Erythroblast (primary cell): ENCODE results near the gene CCDC33.
A peak's percentile ranks its signal among the peaks of the same experiment; 100 is the strongest.

ENCODE experiments used
- DNase-seq, 2 experiments: peaks; one replicate each; lab custom pipeline; 2025; lab: John Stamatoyannopoulos, UW
- GATA1 ChIP-seq: IDR thresholded peaks from 2 replicates; pipeline ENCODE4 v1.6.1; 2011; ENCODE audit warnings: low read depth, mild to moderate bottlenecking, control low read depth, low read length, moderate library complexity
- POLR2A ChIP-seq: IDR thresholded peaks from 2 replicates; pipeline ENCODE4 v1.6.1; 2011; ENCODE audit warnings: mild to moderate bottlenecking, low read length

The CCDC33 gene

DNA sequence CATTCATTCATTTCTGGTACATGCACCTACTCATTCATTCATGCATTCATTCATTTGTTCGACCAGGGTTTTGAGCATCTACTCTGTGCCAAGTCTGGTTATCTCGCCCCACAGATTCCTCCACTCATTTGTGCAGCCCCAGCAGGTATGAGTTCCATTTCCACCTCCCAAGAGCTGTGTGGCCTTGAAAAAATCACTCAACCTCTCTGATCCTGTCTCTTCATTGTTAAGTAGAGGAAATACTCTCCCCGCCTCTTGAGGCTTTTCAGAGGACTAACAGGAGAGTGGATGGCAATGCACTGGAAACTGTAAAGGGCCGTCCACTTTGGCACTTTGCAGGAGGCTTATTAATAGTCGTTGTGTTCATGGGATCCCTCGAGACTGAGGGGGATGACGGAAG, 69.6 kb downstream of the CCDC33 start:
- no peak for TF ChIP-seq GATA1
- no peak for TF ChIP-seq POLR2A
- no peak for DNase-seq

DNA sequence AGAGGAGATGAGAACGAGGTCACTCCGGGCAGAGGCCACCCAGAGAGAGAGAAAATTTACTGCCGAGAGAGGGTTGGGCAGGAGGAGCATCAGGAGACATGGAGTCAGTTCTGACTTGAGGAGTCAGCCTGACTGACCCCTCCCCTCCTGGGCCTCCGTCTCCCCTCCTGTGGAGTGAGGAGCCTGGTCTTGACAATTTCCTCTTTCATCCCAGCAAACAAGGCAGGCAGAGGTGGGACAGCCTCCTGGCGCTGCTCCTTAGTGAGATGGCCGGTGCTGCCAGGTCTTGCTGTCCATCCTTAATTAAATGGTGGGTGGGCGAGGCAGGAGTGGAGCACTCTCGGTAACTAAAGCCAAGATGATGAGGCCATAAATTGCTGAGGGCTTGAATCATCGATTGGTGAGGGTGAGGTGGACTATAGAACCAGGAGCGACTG, 70.7 kb downstream of the CCDC33 start:
- no peak for DNase-seq
- no peak for TF ChIP-seq GATA1
- TF ChIP-seq POLR2A = no peak

GRCh38 chr15:74307827-74308811, 72.0 kb downstream of the CCDC33 start:
- peak; percentile 24 to 32 for DNase-seq
- no peak for TF ChIP-seq GATA1
- no peak for TF ChIP-seq POLR2A

DNA sequence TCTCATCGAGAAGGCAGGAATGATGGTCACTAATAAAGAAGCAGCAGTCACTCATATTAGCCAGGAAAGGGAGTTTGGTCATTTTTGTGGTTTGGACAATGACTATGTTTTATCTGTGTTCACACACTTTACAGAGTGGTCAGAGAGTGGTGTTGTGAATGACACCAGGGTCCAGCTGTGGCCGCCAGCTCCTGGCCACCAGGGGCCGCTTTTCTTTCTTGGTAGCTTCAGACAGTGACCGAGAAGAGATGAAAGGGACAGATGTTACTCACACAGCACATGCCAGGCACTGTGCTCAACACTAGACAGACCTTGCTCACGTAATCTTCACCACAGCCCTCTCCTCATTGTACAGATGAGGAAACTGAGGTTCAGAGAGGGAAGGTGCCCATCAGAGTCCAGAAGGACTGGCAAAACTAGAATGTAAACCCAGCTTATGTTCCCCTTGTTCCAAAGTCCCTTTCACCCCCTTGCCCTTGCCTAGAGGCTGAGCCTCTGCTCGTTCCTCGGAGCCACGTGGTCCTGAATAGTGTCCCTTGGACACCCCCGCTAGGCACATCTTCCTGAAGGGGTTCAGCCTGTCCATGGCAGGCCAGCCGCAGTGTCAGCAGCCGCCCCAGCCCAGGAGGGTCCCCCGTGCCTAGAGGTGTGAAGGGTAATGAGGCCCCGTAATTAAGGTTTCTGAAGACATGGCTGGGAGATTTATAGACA, 75.8 kb downstream of the CCDC33 start:
- no peak for DNase-seq
- TF ChIP-seq POLR2A (no peak), GATA1 (no peak)

GRCh38 chr15:74312445-74313007, 76.4 kb downstream of the CCDC33 start:
- DNase-seq = no peak
- TF ChIP-seq POLR2A (no peak), GATA1 (no peak)

- DNase-seq = no peak
- no peak for TF ChIP-seq POLR2A
- no peak for TF ChIP-seq GATA1
Measured at GRCh38 chr15:74313889-74314288, 77.8 kb downstream of the CCDC33 start.

- no peak for TF ChIP-seq POLR2A
- TF ChIP-seq GATA1 = no peak
Measured at GRCh38 chr15:74314795-74315438, 78.8 kb downstream of the CCDC33 start.

DNA sequence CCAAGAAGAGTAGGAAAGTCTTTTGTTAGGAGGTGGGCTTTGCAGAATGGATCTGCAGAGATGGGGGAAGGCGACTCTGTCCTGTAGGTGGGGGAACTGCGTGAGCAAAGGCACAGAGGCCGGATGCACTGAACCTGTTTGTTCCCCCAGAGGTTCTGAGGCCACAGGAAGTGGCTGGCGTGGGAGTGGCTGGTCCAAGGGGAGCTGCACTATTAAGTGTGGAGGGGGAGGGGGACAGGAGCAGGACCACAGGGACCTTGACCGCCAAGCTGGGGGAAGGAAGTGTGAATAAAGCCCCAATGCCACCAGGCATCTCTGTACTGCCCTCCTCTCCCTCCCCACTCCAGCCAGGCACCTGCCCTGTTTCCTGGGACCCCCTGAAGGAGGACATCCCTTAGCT, 79.5 kb downstream of the CCDC33 start:
- no peak for DNase-seq
- TF ChIP-seq POLR2A = no peak
- TF ChIP-seq GATA1 = no peak

More at GRCh38 chr15:74314795-74315438, 78.8 kb downstream of the CCDC33 start:
- DNase-seq = no peak

GRCh38 chr15:74316141-74316540, 80.0 kb downstream of the CCDC33 start:
- DNase-seq = no peak
- TF ChIP-seq GATA1 = no peak
- TF ChIP-seq POLR2A = no peak

DNA sequence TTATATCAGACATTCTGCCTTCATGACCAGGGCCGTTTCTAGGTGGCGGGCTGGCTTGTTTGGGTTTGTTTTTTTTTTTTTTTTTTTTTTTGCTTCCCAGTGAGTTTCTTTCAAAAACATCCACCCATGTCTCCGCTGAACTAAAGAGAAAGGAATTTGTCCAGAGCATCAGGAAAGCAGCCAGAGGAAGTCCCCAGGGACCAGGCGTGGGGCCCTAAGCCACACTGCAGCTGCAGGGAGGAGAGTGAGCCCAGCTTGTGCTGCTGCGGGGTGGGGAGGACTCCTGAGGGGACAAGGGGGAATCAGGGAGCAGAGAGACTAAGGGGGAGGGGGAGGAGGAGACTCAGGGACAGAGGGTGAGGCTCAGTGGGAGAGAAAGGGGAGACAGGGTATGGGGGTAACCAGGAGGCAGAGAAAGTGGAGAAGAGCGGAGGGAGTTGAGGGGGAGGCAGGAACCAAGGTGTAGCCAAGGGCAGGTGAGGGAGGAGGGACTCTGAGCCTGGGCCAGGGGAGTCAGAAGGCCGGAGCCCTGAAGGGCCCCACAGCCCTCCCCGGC, 81.8 kb downstream of the CCDC33 start:
- no peak for TF ChIP-seq POLR2A
- TF ChIP-seq GATA1 = no peak
- DNase-seq = no peak

DNA sequence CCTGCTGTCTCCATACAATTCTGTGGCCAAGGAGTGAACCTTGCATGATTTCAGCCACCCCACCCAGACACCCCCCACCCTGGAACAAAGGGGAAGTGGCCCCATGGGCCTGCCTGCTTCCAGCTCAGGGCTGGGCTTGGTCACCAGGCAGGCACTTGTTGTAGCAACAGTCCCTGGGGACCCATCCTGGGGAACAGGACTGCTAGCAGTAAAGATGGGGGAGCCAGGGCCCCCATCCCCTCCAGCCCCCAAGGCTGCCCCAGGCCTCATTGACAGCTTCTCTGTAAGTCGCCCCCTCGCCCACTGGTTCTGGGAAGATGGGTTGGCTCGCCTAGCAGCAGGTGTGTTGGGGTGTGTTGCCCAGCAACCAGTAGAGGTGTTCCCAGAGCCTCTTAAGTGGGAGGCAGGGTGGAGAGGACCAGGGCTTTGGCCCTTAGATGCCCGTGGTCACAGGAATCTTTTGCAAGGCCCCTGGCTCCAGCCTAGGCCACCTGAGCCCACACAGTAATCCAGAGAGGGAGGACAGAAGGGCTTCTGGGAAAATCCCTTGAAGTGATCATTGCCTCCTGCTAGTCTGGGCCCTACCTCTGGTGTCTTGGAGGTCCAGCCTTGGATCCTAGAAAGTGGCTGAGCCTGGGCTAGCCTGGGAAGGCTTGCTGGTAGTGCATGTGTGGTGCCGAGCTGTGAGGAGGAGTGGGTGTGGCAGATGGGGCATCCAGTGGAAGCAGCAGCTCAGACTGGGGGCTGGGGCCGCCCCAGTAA, 82.4 kb downstream of the CCDC33 start:
- TF ChIP-seq GATA1 = no peak
- TF ChIP-seq POLR2A = no peak
- DNase-seq = no peak

GRCh38 chr15:74319138-74319460, 83.0 kb downstream of the CCDC33 start:
- DNase-seq = no peak
- TF ChIP-seq GATA1 (no peak), POLR2A (no peak)
